Stimulated activated CD4-positive, alpha-beta T cell treated with anti-CD3 and anti-CD28 coated beads, TNF-alpha, amount 100 ng/mL, for 24 hours (primary cell): ENCODE data around the gene MYL9.
A peak's percentile ranks its signal among the peaks of the same experiment; 100 is the strongest.
"Not testable (repeated sequence)": the region's sequence is repeated elsewhere in the genome, so short reads cannot be mapped to it uniquely, and the experiment has no call there.

ENCODE experiments used
- DNase-seq, 3 experiments: peaks; one replicate each; pipeline ENCODE4 v3.0.0-alpha.2; 2020; ENCODE audit warnings: low read depth in 3 of 3

Gene MYL9

DNA sequence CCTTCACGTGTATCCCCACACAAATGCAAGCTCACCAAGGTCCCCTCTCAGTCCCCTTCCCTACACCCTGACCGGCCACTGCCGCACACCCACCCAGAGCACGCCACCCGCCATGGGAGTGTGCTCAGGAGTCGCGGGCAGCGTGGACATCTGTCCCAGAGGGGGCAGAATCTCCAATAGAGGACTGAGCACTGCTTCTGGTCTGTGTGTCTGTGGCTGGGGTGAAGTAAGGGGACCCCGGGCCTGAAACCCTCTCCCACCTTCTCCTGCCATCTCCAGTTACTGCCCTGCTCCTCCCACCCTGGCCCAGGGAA lies 8.3 kb downstream of the MYL9 start:
- no peak for DNase-seq

DNA sequence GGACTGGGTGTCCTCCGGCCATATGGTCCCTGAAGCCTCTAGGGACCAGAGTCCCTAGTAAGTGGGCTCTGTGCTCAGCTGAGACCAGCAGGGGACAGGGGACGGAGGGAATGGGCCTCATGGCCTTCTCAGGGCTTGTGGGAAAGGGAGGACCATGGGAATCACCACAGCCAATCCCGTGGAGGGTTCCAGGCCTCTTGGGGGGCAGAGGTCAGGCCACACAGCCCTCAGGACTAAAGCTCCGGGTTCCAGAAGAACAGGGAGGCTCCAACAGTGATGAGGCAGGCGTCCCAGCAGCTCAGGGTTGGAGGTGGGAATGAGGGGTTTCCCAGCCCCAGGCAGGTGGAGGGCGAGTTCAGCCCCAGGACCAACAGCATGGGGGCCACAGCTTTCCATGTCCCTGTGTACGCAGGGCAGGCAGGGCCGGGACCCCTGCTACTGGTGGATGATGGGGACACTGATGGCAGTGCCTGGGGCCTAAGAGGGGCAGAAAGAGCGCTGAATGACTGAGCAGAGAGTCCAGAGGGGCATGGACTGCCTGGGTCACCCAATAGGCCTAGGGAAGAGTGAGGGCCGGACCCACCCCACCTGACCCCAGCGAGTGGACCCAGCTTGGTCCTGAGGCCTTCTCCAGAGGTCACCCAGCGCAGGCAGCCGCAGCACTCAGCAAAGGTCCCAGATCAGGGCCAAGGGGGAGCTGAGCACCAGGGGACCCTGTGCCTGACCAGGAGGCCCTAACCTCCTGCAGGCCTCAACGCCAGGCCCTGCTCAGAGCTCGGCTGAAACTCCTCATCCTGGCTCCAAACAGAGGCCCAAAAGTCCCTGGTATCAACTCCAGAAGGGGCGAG lies 8.8 kb downstream of the MYL9 start:
- DNase-seq, result no peak

DNA sequence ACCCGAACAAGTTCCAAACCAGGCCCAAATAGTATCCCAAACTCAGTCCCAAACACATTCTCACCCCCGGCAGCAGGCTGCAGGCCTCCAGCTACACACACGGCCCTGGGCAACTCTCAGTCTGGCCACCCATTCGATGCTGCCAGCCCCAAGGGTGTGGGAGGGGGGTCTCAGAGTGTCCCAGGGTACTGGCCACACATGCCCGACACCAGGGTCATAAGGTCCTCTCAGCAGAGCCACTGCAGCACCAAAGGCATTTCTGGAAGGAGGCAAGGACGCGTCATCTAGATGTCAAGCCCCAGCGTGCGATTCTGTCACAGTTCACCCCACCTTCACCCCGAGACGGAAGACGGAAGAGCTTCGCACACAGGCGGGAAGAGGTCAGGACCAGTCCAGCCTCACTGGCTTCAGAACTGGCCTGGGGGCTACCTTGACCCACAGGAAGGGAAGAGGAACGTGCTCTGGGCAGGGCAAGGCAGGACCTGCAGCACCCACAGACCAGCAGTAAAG lies 9.5 kb downstream of the MYL9 start:
- DNase-seq, result no peak

DNA sequence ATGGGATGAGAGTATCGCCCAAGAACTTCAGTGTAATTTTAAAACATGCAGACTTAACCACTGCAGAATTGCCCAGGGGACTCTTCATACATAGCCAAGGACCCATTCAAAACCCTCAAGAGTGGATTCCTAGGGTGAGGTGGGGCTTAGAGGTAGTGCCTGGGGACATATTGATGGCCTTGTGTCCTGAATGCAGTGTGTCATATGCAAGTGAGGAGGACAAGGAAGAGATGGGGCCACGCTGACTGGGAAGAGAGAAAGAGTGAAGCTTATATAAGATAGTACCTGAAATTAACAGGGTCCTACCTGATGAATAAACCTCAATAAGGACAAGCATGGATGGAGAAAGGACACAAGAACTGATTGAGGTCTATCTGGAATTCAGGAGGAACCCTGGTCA lies 13.9 kb downstream of the MYL9 start:
- DNase-seq, result no peak

DNA sequence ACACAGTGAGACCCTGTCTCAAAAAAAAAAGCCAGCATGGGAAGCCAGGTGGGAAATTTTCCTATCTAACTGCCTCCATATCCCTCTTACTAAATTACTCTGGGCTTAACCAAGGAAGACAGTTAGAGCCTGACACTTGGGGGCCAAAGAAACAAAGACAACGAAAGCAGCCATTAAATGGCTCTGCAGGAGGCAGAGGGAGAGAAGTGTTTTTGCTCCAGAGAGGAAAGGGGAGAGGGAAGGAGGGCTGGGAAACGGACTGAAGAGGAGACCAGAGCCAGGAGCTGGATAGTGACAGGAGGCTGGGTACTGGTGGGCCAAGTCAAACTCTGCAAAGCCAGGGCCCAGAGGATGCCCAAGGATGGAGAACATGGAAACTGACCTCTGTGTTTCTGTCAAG lies 21.4 kb downstream of the MYL9 start:
- DNase-seq, result no peak

DNA sequence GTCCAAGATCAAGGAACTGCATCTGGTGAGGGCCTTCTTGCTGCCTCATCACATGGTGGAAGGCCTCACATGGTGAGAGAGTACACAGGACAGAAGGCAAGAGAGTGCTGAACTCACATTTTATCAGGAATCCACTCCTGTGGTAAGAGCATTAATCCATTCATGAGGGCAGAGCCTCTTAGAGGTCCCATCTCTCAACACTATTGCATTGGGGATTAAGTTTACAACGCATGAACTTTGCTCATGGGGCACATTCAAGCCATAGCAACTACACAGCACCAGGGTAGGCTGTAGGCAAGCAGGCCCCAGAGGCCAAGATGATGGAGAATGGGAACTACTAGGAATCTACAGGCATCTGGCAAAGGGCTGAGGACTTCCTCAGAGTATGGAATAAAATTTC lies 22.1 kb downstream of the MYL9 start:
- DNase-seq, result no peak

DNA sequence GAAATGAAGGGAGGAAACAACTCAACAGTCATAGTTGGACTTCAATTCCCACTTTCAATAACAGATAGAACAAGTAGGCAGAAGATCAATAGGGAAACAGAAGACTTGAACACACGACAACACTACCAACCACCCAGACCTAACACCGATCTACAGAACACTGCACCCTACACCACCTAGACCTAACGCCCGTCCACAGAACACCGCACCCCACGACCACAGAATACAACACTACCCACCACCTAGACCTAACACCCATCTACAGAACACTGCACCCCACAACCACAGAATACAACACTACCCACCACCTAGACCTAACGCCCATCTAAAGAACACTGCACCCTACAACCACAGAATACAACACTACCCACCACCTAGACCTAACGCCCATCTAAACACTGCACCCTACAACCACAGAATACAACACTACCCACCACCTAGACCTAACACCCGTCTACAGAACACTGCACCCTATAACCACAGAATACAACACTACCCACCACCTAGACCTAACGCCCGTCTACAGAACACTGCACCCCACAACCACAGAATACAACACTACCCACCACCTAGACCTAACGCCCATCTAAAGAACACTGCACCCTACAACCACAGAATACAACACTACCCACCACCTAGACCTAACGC lies 22.9 kb downstream of the MYL9 start:
- not testable (repeated sequence) for DNase-seq

DNA sequence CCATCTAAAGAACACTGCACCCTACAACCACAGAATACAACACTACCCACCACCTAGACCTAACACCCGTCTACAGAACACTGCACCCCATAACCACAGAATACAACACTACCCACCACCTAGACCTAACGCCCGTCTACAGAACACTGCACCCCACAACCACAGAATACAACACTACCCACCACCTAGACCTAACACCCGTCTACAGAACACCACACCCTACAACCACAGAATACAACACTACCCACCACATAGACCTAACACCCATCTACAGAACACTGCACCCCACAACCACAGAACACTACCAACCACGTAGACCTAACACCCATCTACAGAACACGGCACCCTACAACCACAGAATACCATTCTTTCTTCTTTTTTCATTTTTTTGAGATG lies 23.4 kb downstream of the MYL9 start:
- not testable (repeated sequence) for DNase-seq

DNA sequence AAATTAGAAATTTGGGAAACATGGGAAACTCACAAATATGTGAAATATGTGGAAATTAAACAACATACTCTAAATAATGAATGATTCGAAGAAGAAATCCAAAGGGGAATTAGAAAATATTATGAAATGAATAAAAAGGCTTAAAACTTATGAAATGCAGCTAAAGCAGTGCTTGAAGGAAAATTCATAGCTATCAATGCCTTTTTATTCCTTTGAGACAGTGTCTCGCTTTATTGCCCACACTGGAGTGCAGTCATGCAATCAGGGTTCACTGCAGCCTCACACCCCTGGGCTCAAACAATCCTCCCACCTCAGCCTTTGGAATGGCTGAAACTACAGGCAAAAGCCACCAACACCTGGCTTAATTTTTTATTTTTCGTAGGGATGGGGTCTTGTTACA lies 24.2 kb downstream of the MYL9 start:
- no peak for DNase-seq

DNA sequence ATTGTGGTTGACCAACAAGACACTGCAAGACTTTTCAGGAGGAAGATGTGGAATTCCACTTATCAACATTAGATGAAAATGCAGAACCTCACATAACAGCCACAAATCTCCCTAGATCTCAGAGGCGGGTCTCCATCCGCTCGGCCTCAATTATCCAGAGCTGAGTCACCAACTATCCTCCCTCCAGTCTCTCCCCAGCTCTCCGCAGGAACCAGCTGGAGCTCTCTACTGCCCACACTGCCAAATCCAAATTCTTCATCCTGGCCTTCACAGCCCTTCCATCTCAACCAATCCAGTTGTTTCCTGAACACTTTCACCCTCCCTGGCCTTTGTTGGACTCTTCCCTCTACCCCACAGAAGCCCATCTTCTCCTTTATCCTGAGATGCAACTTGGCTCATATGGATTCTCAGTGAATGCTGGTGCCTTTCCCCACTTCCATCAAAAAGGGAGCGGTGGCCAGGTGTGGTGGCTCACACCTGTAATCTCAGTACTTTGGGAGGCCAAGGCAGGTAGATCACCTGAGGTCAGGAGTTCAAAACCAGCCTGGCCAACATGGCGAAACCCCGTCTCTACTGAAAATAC lies 28.6 kb downstream of the MYL9 start:
- no peak for DNase-seq

DNA sequence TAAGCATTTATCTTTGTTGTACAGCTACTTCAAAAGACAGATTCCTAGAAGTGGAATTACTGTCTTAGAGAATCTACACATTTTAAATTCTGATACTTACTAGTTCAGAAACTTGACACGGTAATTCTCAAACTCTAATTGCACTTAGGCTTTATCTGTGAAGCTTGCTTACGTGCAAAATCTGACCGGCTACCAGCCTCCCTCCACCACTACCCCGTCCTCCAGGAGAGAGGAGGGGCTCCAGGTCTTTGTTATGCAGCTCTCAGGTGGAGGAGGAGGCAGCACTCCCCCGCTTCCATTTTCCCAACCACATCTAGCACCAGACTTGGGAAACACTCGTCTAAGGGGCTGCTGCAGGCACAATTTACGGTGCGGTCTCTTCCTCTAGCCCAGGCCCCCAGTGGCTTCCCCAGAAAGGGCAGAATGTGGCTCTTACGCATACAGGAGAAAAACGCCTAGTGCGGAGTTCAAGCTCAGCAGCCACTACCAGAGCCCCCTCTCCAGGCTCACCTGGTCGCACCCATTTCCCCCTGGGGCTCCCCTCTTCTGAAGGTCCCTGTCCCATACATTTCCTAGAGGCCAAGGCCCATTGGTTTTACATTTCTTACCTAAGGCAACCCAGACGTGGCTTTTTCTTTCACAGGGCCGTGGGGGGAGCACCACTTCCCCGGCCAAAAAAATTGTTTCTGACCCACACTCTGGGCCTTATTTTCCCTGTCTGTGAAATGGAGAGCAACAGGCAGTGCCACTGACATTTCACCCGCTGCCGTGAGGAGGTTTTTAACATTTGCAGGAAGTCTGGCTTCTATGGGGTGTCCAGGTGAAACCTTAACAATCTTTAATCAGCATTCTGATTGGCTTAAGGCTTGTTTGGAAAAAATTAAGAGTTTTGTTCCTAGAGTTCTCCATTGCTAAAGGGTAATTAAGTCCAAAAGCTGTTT lies 30.5 kb downstream of the MYL9 start:
- no peak for DNase-seq

DNA sequence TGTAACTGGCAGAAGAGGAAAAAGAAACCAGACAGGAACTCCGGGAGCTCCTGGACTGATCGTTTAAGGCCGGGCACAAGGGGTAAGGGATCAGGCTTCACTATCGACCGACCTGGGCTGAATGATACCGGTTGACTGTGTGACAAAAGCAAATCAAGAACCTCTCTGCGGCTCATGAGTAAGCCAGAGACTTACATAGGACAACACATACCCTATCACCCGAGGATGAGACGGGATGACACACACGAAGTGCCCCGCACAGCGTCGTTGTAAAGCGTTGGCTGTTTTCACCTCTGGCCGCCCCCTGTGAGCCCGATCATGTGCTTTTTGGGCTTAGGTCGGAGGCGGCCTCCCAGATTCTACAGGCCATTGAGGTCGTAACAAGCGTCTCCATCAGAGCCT lies 31.4 kb downstream of the MYL9 start:
- DNase-seq, result peak; percentile 46 to 63 (median 52)

DNA sequence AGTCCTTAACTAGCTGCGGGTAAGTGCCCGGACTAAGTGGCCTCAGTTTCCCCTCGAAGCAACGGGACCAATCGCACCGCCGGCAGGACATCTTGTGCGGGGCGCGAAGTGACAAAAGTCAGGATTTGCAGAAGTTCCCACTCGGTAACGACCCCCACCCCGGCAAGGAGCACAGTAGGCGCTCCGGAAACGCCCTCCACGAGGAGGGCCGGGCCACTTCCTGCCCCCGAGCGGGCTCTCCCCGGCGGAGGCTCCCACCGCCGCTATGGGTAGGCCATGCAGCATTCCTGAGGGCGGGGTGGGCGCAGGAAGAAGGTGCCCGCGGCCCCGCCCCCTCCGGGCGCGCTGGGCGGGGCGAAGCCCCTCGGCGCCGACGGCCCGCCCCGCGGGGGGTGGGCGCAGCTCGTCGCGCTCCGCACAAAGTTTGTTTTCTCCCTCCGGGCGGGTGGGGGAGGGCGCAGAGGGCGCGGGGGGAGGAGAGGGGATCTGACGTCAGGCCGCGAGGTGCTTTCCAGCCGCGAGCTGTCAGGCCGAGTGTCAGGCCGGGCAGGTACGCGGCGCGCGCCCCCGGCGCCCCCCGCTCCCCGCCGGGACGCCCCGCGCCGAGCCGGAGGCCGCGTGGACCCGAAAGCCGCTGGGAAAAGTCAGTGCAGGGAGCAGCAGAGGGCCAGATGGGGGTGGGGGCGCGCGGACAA lies 31.9 kb downstream of the MYL9 start, which contains the start of gene TGIF2:
TSS of gene TGIF2 (plus strand) at position 495 of the 695 bp plus-strand sequence. CDS start 5,178 bp downstream, outside the sequence.
- peak; percentile 74 to 86 (median 76) for DNase-seq

DNA sequence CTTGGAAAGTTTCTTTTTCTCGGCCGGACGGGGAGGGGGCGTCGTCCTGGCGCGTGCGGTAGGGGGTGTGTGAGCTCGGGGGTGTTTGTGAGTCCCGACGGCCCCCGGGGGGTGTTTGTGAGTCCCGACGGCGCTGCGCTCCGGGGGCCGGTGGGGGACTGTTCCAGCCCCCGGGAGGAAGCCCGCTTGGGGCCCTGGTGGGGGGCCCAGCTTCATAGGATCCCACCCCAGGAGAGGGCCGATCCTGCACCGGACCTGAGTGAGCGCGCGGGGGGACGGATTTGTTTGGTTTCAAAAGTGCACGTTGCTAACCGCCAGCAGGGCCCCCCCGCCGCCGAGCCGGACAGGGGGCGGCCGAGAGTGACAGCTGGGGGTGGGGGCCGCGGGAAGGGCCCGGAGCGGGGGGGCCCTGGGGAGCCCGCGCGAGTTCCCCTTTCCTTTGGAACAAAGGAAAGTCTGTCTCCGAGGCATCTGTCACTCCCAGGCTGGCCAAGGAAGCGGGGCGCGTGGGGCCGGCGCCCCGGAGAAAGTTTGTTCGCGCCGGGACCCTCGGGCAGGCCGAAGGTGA lies 32.6 kb downstream of the MYL9 start:
- peak in 1 of 3 experiments; percentile 18 for DNase-seq

DNA sequence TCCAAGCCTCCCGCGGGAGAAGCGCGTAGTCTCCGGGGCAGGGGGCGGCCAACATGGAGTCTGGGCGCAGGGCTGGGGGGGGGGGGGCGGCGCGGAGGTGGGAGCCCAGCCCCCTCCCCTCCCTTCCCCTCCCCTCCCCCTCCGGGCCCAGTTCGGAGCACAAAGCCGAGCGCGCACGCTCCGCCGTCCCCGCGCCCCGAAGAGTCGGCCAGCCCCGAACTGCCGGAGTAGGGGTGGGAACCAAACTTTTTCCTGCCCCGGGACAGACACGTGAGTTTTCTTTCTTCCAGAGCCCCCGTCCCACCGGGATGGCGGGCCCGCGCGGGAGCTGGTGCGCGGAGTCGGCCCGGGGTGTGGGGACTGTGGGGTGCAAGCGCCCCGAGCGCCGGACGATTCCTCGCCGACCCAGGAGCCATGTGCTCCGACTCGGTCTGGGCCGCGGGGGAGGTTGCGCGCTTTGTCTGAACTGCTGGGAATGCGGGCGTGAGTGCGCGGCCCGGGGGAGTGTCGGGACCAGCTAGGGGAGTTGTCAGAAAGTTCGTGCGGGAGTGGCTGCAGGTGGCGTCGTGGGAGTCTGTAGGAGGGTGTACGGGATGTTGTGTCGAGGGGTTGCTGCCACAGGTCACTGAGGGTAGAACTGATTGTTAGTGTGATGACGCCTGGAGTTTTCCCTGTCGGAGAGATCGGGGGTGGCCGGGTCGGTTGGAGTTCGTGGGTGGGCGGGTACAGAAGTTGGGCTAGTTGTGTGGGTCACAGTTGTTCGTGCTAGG lies 33.2 kb downstream of the MYL9 start:
- peak in 2 of 3 experiments; percentile 18 to 59 for DNase-seq

DNA sequence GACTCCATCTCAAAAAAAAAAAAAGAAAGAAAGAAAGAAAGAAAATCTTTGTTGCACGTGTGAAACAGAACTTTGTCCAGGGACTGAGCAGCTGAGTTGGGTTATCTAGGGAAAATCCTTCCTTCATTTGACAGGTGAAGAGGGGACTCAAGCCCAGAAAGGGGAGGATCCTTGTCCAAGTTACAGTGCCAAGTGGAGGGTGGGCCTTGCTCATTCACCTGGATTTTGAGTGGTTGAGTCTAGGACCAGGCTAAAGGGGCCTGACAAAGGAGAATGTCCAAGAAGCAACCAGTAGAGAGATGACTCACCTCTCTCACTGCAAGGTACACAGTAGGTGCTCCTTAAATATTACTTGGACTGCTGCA lies 34.7 kb downstream of the MYL9 start:
- DNase-seq, result no peak

DNA sequence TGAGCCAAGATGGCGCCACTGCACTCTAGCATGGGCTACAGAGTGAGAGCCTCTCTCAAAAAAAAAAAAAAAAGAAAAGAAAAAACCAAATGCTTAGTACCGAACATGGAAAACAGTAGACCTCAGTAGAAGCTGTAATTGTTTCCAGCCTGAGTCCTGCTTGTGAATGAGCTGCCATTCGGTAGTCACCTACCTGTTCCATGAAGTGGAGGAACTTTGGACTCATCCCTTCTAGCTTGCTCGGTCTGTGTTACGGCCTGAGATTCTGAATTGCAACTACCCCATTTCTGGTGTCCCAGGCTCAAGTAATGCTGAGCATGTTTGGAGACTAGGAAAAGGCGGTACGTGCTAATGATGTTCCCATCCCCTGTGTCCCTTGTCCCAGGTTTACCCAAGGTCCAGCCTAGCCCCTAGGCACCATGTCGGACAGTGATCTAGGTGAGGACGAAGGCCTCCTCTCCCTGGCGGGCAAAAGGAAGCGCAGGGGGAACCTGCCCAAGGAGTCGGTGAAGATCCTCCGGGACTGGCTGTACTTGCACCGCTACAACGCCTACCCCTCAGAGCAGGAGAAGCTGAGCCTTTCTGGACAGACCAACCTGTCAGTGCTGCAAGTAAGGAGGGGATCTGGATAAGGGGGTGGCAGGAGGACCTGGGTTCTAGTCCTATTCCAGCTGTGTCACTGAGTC lies 37.2 kb downstream of the MYL9 start:
- no peak for DNase-seq

DNA sequence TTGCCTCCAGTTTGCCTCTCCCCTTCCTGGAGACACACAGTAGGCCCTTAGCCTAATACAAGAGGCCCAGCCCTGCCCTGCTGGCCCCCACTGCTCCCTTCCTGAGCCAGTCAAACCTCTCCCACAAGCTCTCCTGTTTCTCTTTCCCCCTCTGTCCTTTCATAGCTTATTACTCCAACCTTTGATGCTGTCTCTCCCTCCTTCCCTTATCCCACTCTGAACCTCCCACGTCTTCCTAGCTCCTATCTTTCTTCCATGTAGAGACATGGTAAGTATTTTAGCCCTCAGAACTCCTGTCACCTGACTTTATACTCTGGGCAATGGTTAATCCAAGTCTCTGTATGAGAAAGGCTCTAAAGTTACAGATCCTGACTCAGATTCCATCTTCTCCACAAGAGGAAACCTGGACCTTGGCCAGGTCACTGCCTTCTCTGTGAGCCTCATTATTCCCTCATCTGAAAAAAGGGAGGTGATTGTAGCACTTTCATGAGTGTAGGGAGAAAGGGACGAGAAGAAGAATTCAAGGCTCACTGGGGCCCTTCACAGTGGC lies 38.8 kb downstream of the MYL9 start:
- DNase-seq, result no peak

DNA sequence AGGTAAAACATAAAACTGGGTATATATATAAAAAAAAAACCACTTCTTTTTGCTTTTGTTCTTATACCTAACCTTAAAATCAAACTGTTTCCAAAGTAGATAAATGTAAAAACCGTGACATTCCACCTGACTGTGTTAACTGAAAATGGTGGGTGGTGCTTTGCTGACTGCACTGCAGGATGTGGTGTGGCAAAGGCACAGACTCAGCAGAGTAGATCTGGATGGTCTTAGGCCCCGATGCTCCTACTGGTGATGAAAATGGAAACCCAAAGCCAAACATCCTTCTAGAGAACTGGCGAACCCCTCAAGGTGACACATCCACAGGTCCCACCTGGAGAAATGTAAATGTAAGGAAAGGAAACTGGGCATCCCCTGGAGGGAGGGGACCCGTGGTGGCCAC lies 41.0 kb downstream of the MYL9 start:
- DNase-seq, result no peak
